ENCODE results near the gene NNT.

GRCh38 chr5:43659075-43659474, 56.1 kb downstream of the NNT start:
- TF ChIP-seq CTCF (optimal IDR thresholded peaks at IDR 0.05 in 1 of 3, IDR thresholded peaks at IDR 0.05 in 1 of 3, conservative IDR thresholded peaks at IDR 0.05 in 1 of 3; ENCODE audit: extremely low read depth in 1 of 3, insufficient read depth in 2 of 3, low read length in 3 of 3) (no peak), EZH2 (IDR thresholded peaks at IDR 0.05; ENCODE audit: low read length) (no peak)

All from keratinocyte (primary cell).